Ectodermal cell (in vitro differentiated cells): ENCODE measurements around the gene CSTPP1. TPM values are rescaled to one million over a fixed set of nuclear protein-coding genes. Genes with fewer than 3 reads are reported as not detected.
A peak's percentile ranks its signal among the peaks of the same experiment; 100 is the strongest.

Experiments
- H3K27ac ChIP-seq: 2 replicates; pipeline ENCODE4 v1.7.0; 2013; ENCODE audit warnings: mild to moderate bottlenecking, low read depth, low read length; ENCODE audit not compliant: insufficient read depth, poor library complexity, severe bottlenecking
- H3K27me3 ChIP-seq: 2 replicates; pipeline ENCODE4 v1.7.0; 2013; ENCODE audit warnings: mild to moderate bottlenecking, low read length; ENCODE audit not compliant: insufficient read depth, control insufficient read depth, poor library complexity, severe bottlenecking
- H3K36me3 ChIP-seq: one replicate; pipeline ENCODE4 v1.7.0; 2013; ENCODE audit warnings: low read length; ENCODE audit not compliant: control insufficient read depth, insufficient read depth
- H3K4me1 ChIP-seq: one replicate; pipeline ENCODE4 v1.7.0; 2013; ENCODE audit warnings: low read length; ENCODE audit not compliant: control insufficient read depth, insufficient read depth
- H3K4me3 ChIP-seq: 2 replicates; pipeline ENCODE4 v1.7.0; 2013; ENCODE audit warnings: low read depth, low read length, control low read depth; ENCODE audit not compliant: insufficient read depth
- H3K9me3 ChIP-seq: 2 replicates; pipeline ENCODE4 v1.7.0; 2013; ENCODE audit warnings: mild to moderate bottlenecking, low read length, moderate library complexity; ENCODE audit not compliant: control insufficient read depth
- WGBS, 2 experiments: methylation state at CpG; one replicate each; pipeline ENCODE4 v1.1.7; 2013; ENCODE audit warnings: missing lambda C conversion rate in 2 of 2; 5-methylcytosine and 5-hydroxymethylcytosine counted together
- polyA plus RNA-seq, 4 experiments: library from polyadenylated mRNA; stranded (reverse); fragments of 50-300 nt; gene quantifications; one replicate each; pipeline ENCODE4 v1.2.3, GENCODE V29; 2013

CSTPP1 gene, protein sequence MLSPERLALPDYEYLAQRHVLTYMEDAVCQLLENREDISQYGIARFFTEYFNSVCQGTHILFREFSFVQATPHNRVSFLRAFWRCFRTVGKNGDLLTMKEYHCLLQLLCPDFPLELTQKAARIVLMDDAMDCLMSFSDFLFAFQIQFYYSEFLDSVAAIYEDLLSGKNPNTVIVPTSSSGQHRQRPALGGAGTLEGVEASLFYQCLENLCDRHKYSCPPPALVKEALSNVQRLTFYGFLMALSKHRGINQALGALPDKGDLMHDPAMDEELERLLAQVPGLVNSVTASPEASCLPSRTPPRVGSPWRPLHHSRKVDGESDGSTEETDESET
- 83.1 TPM for polyA plus RNA-seq (2013, experiment 1 of 4)
- 85.2 TPM for polyA plus RNA-seq (2013, experiment 2 of 4)
- 68.8 TPM for polyA plus RNA-seq (2013, experiment 3 of 4)
- 75.8 TPM for polyA plus RNA-seq (2013, experiment 4 of 4)

- Histone ChIP-seq H3K27me3 (no peaks in the 10 kb centered on the region), H3K36me3 (peaks cover 5% of the 10 kb centered on the region), H3K9me3 (no peaks in the 10 kb centered on the region), H3K27ac (peak within 1 kb of the TSS; percentile 81), H3K4me3 (peak within 1 kb of the TSS; percentile 70), H3K4me1 (no peaks in the 10 kb centered on the region)
- 28% methylated on average over 41 of the region's 41 CpGs for WGBS, 2 experiments
Measured at GRCh38 chr11:46936138-46937110, at the start of gene CSTPP1. TSS of gene CSTPP1 (plus strand) at chr11:46936761. CDS start at chr11:46936806, 45 bp downstream.

GRCh38 chr11:46888636-46889035 lies 47.9 kb upstream of the CSTPP1 start:
- H3K27me3 ChIP-seq, result no peaks in the 10 kb centered on the region
- no peaks in the 10 kb centered on the region for H3K4me1 ChIP-seq
- no peak overlapping the region for H3K27ac ChIP-seq
- no peak overlapping the region for H3K4me3 ChIP-seq
- WGBS, 2 experiments, result 93 to 94% methylated on average over 5 of the region's 5 CpGs
- H3K36me3 ChIP-seq, result peaks cover 74% of the 10 kb centered on the region
- no peaks in the 10 kb centered on the region for H3K9me3 ChIP-seq

DNA sequence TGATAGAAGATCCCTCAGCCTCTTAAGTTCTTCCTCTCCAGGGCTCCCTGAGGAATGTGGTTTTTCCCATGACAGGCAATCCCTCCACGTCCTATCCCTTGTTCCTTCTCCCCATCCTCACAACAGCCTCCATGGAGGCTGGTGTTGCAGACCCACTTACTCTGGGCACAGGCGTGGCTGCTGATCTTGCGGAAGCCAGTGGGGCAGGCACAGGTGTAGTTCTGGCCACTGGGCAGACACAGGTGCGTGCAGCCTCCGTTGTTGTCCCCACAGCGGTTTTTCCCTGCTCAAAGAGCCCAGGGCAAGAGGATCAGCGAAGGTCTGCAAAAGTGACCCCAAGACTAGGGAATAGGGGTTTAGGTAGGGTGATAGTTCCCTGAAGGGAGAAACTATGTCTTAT lies 47.3 kb upstream of the CSTPP1 start:
- WGBS, 2 experiments, result 94 to 95% methylated on average over 7 of the region's 7 CpGs
- Histone ChIP-seq H3K4me1 (no peaks in the 10 kb centered on the region), H3K4me3 (no peak overlapping the region), H3K27me3 (no peaks in the 10 kb centered on the region), H3K36me3 (peaks cover 73% of the 10 kb centered on the region), H3K9me3 (no peaks in the 10 kb centered on the region), H3K27ac (no peak overlapping the region)

- peaks cover 77% of the 10 kb centered on the region for H3K36me3 ChIP-seq
- H3K27me3 ChIP-seq, result no peaks in the 10 kb centered on the region
- no peaks in the 10 kb centered on the region for H3K9me3 ChIP-seq
- H3K27ac ChIP-seq, result no peak overlapping the region
- 79 to 83% methylated on average over 23 of the region's 23 CpGs for WGBS, 2 experiments
- no peak overlapping the region for H3K4me3 ChIP-seq
- H3K4me1 ChIP-seq, result no peaks in the 10 kb centered on the region
Measured at GRCh38 chr11:46889689-46890475, 46.7 kb upstream of the CSTPP1 start.

DNA sequence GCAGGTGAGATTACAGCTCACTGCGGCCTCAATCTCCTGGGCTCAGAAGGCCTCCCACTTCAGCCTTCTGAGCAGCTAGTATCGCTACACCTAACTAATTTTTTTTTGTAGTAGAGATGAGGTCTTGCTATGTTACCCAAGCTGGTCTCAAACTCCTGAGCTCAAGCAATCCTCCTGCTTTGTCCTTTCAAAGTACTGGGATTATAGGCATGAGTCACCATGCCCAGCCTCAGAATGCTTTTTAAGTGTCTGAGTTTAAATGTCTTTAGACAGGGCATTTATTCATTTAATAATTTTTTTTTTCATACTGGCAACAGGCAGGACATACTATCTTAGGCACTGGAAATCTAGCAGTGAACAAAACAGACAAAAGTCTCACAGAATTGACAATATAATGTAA lies 45.9 kb upstream of the CSTPP1 start:
- 93 to 96% methylated on average over 2 of the region's 2 CpGs for WGBS, 2 experiments
- H3K4me3 ChIP-seq, result no peak overlapping the region
- no peaks in the 10 kb centered on the region for H3K27me3 ChIP-seq
- no peaks in the 10 kb centered on the region for H3K9me3 ChIP-seq
- peaks cover 80% of the 10 kb centered on the region for H3K36me3 ChIP-seq
- H3K4me1 ChIP-seq, result no peaks in the 10 kb centered on the region
- no peak overlapping the region for H3K27ac ChIP-seq

- no peaks in the 10 kb centered on the region for H3K27me3 ChIP-seq
- no peak overlapping the region for H3K27ac ChIP-seq
- no CpG with 5 or more reads among the region's 2 CpGs for WGBS, 2 experiments
- H3K36me3 ChIP-seq, result peaks cover 77% of the 10 kb centered on the region
- H3K4me3 ChIP-seq, result no peak overlapping the region
- no peaks in the 10 kb centered on the region for H3K4me1 ChIP-seq
- no peaks in the 10 kb centered on the region for H3K9me3 ChIP-seq
Measured at GRCh38 chr11:46892109-46892508, 44.5 kb upstream of the CSTPP1 start.

DNA sequence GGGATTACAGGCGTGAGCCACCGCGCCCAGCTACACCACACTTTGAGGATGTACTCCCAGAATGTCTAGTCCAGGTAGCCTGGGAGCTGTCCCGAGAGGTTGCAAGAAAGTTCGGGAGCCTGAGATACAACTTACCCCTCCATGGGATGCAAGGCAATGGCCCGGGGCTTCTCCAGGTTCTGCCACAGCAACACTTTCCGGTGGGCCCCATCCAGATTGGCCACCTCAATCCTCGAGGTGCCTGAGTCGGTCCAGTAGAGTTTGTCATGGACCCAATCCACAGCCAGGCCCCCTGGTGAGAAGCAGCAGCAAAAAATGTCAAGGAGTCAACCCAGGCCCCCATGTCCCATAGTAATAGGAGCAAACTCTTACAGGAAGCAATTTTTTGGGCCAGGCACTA lies 43.7 kb upstream of the CSTPP1 start:
- Histone ChIP-seq H3K9me3 (no peaks in the 10 kb centered on the region), H3K36me3 (peaks cover 71% of the 10 kb centered on the region)
- WGBS, 2 experiments, result 97% methylated on average over 9 of the region's 9 CpGs

DNA sequence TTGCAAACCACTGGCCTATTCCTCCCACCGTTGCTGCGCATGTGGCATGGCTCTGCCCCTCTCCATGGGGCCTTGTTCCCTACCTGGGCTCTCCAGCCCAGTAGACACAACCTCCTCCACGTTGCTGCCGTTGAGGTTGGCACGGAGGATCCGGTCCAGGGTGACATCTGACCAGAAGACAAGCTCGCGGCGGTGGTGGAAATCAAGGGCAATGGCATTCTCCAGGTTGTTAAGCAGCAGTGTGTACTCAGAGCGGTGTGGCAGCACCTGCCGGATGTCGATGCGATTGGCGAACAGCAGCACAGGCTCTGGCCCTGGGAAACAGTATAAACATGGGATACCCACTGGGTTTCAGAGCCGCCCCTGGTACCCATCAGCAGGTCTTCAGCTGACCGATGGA lies 42.1 kb upstream of the CSTPP1 start:
- no peak overlapping the region for H3K27ac ChIP-seq
- H3K9me3 ChIP-seq, result no peaks in the 10 kb centered on the region
- no peaks in the 10 kb centered on the region for H3K27me3 ChIP-seq
- no peaks in the 10 kb centered on the region for H3K4me1 ChIP-seq
- WGBS, 2 experiments, result 95 to 96% methylated on average over 16 of the region's 16 CpGs
- H3K36me3 ChIP-seq, result peaks cover 74% of the 10 kb centered on the region
- H3K4me3 ChIP-seq, result no peak overlapping the region

More for the DNA sequence above, 43.7 kb upstream of the CSTPP1 start:
- Histone ChIP-seq H3K4me3 (no peak overlapping the region), H3K27me3 (no peaks in the 10 kb centered on the region), H3K27ac (no peak overlapping the region), H3K4me1 (no peaks in the 10 kb centered on the region)

GRCh38 chr11:46894961-46895360 lies 41.6 kb upstream of the CSTPP1 start:
- no peaks in the 10 kb centered on the region for H3K4me1 ChIP-seq
- no peak overlapping the region for H3K4me3 ChIP-seq
- H3K27me3 ChIP-seq, result no peaks in the 10 kb centered on the region
- H3K27ac ChIP-seq, result no peak overlapping the region
- H3K36me3 ChIP-seq, result peaks cover 76% of the 10 kb centered on the region
- WGBS, 2 experiments, result 94 to 96% methylated on average over 10 of the region's 10 CpGs
- no peaks in the 10 kb centered on the region for H3K9me3 ChIP-seq
